NCI-H82 treated with DMSO at 0.1 percent for 48 hours (cell line): ENCODE measurements around the gene PDE4B.
"Not testable (repeated sequence)": the region's sequence is repeated elsewhere in the genome, so short reads cannot be mapped to it uniquely, and the experiment has no call there.

Experiments
- DNase-seq: peaks from one replicate; lab custom pipeline; 2025; ENCODE audit not compliant: unreplicated experiment; lab: John Stamatoyannopoulos, UW

PDE4B gene

DNA sequence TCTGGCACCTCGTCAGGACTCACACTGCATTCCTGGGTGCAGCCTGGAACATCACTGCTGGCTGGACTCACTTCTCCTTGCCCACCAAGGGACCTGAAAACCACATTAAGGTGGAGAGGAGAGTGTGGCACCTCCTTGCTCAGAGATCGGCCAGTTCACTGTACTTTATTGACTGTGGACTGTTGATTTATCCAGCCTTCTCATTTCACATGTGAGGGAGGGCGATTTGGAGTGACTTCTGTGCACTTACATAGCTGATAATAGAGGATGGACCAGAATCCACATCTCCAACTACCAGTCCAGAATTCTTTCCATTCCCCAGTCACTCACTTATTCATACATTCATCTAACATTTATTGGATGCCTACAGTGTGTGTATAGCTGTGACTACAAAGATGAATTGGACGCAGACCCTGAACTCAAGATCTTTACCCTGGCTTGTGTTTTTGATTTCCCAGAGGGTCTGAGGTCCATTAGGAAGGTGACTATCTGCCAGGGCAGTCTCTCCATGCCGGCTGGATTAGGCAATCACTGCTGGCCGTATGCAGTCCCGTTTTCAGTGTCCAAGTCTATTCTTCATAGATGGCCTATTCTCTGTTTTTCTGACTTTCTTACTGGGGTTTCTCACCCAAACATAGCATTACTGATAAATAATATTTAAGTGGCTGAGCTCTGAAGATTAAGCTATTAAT, 507.7 kb downstream of the PDE4B start:
- no peak for DNase-seq

DNA sequence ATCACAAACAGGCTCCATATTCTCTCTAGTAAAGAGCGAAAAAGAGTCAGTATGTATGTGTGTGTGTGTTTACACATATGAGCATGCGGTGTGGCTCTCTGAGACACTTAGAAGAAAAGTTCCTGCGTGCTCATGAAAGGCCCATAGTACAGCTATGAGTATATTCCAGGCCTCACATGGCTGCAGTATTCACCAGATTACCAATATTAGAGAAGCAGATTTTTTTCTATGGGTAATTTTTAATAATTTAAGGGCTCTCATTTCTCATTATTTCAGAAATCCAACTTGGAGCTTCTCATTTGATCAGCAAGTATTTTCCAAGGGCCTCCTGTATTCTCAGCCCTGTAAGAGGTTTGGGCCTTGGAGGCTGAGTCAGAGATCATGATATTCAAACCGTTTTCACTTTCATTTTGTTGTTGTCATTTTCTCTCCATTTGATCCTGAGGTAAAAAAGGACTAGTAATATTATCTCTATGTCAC, 508.3 kb downstream of the PDE4B start:
- no peak for DNase-seq

DNA sequence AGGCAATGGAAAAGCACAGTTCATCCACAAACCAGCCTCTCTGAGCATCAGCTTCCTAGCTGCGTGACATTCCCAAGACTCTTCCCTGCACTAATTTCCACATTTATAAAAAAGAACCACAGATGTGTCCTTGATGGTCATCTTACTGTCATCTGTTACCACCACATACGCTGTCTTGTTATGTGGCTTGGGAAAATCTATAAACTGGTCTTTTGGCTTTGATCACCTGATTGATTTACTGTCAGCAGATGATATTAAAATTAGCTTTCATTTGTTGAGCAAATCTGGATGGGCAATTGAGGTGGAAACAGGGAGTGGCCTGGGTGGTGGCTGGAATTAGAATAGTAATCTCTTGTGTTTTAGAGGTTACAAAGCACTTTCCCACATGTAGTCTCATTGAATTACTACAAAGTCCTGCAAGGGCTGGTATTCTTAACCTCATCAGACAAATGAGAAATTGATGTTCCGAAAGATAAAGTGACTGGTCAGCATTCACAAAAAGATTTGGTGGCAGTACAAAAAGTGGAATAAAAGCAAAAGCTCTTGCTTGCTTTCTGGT, 509.6 kb downstream of the PDE4B start:
- DNase-seq = no peak

DNA sequence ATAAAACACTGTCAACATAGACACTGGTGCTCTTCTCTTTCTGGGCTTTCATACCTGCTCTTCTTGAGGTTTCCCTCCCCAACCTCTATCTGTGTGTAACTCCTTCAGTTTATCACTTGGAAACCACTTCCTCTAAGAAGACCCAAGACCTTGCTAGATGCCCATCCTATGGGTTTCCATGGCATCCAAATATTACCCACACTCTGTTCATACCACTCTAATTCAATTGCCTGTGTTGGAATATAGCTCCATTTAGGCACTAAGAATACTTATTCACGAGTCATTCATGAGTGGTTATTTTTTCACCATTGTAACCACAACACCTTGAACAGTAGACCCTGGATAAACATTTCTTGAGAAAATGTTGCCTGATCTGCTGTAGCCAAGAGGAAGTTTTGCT, 510.1 kb downstream of the PDE4B start:
- DNase-seq = no peak

DNA sequence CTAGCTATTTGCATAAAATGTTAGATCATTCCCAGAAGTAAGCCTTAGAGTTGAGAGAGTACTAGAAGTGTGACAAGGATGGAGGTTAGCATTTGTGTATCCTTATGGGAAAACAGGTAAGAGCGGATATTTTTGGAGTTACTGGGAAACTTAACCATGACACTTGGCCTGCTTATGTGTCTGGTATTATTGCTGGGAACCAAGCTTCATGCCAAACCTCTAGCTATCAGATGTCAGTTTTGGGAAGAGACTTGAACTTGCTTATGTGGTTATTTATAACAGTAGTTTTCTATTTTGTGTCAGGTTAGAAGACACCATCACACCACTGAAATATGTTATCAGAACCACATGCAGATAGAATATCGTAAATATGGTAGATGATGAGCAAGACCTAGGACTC, 511.0 kb downstream of the PDE4B start:
- DNase-seq = no peak

DNA sequence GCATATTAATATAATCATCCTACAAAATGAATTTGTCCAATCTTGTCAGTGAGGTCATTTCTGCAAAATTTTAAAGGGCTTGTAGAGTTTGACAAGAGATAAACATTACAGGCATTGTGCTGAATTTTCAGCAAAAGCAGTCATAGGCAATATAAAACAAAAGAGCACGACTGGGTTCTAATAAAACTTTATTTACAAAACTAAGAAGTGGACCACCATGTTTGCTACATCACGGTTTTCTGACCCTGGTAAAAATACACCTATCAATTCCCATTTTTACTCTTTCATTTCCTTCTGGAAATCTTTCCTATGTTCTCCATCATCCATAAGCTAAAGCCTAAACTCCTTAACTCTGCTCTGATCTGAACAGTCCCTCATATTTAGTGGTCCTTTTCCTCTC, 511.4 kb downstream of the PDE4B start:
- no peak for DNase-seq

DNA sequence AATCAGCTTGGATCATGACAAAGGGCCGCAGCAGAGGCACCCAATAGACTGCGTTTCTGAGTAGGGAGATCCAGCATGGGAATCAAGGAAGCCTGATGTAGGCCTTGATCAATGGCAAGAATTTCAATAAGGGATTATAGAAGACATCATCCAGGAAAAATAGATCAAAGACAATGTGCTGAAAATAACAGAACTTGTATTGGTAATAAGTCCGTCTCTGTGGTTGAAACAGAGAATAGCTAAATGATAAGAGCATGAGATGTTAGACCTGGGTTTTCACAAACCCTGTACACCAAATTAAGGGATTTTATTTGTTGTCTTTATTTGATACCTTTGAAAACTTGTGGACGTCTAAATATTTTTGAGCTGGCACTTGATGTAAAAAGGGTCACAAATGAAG, 513.2 kb downstream of the PDE4B start:
- DNase-seq = no peak

DNA sequence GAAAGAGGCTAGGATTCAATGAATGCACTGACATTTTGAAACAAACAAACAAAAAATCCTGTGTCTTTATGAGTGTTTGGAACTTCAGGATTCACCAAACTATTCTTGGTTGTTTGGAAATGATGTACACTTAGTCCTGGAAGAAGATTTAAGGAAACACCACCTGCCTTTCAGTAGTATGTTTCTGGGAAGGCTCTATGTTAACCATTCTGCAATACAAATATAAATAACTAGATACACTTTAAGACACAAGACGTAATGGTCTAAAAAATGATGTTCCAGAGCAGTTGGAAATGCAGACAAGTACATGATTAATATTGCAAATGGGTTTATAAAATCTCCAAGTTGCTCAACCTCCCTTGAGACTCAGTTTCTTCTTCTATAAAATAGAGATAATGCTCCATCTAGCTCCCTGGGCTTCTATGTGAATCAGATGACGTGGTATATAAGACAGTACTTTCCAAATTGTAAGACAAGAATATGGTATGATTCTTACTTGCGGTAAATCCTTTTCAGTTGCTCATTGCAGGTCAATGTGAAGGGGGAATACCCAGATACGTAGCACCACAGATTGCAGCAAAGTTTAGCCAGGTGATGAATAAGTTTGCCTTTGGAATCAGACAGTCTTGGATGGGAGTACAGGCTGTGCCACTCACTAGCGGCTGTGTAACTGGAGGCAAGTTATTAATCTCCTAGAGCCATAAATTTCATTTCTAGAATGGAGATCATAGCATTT, 516.5 kb downstream of the PDE4B start:
- DNase-seq = no peak

DNA sequence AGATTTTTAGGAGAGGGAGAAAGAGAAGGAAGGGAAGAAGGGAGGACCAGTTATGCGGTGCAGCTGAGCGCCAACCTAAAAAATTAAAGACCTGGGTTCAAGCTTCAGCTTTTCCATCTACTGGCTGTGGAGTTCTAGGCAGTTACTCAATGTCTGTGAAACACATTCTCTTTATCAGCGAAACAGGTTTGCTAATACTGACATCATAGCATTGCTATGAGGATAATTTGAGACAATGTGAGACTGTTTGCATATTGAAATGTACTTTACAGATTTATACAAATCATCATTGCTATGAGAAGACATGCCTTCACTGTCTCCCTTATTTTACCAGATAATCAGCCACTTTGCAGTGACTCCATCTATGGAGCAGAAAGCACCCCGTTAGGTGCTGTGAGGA, 518.4 kb downstream of the PDE4B start:
- DNase-seq = no peak

DNA sequence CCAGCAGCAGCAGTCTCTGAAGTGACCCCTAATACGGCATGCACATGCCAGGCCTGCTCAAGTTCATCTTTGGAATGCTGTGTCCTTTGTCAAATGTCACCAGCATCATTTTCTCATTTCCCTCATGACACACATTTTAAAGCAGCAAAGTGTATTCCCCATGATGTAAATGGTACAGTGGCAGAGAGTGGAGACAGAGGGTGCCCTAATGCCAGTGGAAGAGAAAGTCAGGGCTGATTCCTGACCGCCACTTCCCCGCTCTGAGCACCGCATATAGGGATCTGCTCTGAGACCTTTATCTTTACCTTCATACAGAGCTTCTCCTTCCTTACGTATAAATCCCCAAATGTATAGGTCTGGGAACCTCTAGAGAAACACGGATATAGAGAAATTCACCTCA, 518.9 kb downstream of the PDE4B start:
- DNase-seq = no peak

DNA sequence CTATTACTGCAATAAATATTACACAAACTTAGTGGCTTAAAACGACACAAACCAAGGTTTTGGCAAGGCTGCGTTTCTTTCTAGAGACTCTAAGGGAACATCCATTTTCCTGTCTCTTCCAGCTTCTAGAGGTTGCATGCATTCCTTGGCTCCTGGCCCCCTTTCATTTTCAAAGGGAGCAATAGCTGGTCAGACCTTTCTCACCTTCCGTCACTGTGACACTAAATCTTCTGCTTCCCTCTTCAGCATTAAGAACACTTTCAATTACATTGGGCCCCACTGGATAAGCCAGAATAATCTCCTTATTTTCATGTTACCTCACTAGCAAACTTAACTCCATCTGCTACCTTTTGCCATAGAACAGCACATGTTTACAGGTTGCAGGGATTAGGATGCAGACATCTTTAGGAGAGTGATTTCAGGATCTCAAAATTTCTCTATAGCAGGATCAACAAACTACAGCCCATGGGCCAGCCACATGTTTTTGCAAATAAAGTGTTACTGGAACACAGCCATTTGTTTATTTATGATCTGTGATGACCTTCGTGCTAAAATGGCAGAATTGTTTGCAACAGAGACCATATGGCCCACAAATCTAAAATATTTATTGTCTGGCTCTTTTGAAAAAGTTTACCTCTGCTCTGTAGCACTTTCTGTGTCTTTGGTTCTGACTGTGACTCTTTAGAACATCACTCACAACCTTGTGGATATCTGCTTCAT, 519.7 kb downstream of the PDE4B start:
- peak; percentile 98 for DNase-seq

DNA sequence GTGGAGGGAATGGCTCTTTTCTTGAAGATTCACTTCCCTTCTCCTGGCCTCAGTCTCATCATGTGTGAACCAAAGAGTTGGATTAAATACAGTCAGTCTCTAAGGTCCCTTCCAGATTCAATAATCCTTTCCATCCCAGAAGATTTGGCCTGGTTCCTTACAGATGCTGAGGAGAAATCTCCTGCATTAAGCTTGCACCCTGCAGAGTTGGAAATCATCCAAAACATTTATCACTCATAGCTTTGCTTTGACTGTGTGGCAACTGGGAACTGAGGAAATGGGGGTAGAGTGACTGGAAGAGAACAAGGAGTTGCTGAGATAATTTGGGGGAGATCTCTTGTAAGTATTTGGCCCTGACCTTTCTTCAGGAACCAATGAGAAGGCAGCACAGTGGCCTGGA, 520.7 kb downstream of the PDE4B start:
- DNase-seq = peak; percentile 72

DNA sequence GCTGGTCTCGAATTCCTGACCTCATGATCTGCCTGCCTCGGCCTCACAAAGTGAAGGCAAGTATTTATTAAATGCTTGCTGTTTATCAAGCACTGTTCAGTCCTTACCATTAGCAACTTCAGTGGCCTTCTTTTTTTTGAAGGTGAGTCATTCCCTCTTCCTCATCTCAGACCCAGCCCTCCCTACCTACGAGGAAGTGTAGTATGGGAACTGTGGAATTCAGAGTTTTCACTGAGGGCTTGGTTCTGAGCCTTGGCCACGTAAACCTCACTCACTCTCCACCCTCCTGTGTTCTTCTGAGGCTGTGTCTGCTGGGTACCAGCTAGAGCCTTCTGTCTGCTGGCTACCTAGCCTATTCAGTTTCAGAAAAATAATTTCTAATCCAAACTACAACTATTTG, 523.0 kb downstream of the PDE4B start:
- DNase-seq = no peak

DNA sequence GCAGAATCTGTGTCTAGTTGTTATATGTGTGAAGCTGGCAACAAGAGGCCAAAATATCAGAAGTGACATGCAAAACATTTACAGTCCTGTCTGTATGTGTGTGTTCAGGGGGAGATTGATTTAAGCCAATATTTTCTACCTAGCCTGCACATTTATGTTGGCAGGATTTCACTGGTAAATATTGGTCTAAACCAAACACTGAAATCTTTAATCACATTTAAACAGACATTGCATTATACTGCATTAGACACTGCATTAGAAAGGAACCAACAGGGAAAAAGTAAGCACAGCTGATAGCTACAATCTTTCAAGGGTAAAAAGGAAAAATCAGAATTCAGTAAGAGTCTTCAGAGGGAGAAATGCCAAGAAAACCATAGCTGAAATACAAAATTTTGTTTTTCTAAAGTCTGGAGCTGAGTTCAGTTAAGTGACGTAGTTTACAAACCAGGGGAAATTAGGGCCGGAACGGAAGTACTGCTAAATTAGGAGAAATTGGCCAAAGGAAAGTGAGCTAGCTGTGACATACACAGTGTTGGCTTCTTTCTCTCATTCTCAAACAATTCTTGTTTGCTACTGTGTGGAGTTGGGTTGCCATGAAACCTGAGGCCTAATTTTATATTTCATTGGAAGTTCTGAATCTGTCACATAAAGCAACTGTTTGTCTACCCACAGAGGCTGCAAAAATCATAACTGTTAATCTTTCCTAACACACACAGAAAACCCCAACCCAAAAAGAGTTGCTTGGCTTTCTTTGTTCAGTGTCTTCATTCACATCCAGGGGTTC, 524.0 kb downstream of the PDE4B start:
- DNase-seq = no peak

DNA sequence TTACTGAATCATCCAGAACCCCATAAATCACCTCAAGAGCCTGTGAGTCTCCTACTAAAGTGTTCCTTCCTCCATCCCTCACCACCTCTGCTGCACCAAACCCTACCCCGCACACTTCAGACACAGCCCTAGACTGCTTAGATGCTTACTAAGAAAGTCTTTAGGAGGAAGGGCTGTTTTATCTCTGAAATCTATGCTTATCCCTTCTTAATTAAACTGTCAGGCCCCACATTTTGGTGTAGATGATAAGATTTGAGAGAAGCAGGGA, 524.5 kb downstream of the PDE4B start:
- DNase-seq = no peak

DNA sequence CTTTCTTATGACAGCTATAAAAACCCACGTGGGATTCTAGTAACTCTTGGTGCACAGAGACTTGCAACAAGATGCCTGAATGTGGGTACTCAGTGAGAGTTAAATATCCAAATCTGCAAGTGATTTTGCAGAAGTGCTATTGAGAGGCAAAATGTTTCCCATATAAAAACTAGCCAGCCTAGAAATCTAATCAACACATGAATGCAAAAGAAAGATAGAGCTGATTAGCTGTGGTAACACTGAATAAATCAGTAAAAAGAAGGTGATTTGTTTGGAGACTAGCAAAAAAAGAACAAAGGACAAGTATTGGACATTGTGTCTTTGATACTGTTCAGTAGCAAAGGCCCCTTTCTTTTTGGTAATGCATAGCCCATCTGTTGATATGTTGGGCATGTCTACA, 527.5 kb downstream of the PDE4B start:
- DNase-seq = no peak

DNA sequence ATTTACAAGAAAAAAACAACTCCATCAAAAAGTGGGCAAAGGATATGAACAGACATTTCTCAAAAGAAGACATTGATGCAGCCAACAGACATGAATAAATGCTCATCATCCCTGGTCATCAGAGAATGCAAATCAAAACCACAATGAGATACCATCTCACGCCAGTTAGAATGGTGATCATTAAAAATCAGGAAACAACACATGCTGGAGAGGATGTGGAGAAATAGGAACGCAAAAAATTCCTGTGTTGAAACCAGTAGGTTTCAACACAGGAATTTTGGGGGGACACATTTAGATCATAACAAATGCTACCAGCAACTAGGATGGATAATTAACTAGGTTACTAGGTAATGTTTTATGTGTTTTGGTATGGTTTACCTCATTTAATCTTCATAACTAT, 529.8 kb downstream of the PDE4B start:
- not testable (repeated sequence) for DNase-seq

DNA sequence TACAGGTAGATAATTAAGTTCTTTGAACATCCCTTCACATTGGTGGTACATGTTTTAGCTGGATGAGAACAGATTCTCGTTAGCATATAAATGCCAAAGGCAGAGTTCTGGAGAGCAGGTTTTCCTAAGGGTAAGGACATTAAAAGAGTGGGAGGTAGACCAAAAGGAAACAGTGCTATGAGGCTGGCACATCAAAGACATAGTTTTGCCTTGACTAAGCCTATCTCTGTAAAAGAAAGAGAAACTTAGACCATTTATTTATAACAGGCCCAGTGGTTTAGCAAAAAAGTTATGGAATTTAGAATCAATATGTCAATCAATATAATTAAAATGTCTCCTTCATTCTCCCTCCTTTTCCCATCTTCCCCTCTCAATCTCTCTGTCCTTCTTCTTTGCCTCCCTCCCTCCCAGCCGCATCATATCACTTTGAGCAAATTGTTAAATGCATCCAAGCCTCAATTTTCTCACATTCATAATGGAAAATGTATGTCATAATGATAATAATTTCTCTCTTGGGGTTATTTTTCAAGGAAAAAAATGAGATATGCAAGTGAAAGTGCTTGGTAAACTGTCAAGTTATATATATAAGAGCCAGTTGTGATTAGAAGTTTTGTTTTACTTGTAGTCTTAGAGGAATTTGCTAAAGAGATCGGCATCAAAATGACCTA, 531.4 kb downstream of the PDE4B start:
- no peak for DNase-seq

DNA sequence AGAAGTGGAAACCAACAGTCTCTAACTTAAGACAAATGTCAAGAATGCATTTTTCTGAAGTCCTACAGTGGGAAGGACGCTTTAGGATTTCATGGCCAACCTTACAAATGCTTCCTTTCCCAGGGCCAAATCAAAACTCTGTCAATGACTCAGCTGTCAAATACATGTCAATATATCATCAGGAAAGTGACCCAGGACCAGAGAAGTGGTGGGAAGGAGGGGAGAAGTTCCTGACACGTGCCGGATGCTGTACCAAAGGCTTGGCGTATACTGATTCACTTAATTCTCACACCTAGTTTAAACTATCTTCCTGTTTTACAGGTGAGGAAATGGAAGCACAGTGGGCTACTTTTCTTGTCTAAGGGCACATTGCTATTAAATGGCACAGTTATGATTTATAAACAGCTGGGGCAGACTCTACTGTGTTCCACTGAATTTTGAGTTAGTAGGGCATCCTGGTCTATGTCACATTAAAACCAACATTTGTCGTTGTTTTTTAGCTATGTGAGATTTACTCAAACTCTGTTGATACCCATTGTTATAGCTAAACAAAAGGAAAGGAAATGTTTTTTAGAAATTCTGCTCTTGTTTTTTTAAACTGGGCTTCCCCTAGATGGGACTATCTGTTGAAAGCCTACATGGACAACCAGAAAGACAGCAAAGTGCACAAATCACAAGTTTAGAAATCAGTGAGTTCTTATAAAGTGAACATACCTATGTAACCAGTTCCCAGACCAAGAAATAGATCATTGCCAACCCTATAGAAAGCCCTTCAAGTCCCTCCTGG, 533.1 kb downstream of the PDE4B start:
- DNase-seq = no peak

DNA sequence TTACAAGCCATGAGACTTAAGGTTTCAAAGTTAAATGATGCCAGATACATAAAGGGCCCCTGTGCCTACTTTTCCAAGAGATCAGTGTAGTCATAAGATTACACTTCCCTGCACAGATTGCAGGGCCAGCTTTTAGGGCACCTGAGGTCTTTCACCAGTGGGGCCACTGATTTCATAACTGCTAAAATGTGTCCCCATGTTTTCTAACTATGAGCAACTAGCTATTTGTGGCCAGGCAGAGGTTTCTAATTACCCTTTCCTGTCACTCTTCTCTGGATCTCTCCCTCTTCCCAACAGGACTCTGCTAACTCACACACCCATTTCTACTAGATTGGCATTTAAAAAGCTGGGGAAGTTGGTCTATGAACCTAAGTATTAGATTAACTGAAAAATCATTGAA, 534.2 kb downstream of the PDE4B start:
- no peak for DNase-seq
